PFSK-1 (cell line): Measurements from ENCODE around the gene ALDOA.

ENCODE experiments used
- FOXP2 ChIP-seq: optimal IDR thresholded peaks from 2 replicates; pipeline ENCODE3; 2011; ENCODE audit warnings: borderline replicate concordance, control low read depth, inconsistent platforms; ENCODE audit not compliant: insufficient read depth; ENCODE audit errors: extremely low read length, extremely low read depth
- POLR2AphosphoS5 ChIP-seq: IDR thresholded peaks from 2 replicates; pipeline ENCODE4 v1.6.1; 2012; ENCODE audit warnings: low read depth, mild to moderate bottlenecking, control low read depth, low read length, moderate library complexity
- SIN3A ChIP-seq: IDR thresholded peaks from 2 replicates; pipeline ENCODE4 v1.6.1; 2012; ENCODE audit warnings: mild to moderate bottlenecking, low read length, moderate library complexity, borderline replicate concordance; ENCODE audit not compliant: insufficient read depth
- TAF1 ChIP-seq: IDR thresholded peaks from 2 replicates; pipeline ENCODE4 v1.6.1; 2012; ENCODE audit warnings: low read length, control low read depth, borderline replicate concordance; ENCODE audit not compliant: insufficient read depth
- TF ChIP-seq, protein P1 (sequence below), 2 experiments: IDR thresholded peaks; 2 replicates each; pipeline versions ENCODE4 v1.6.1 to v1.8.0; 2011 to 2012; ENCODE audit warnings: low read depth in 2 of 2, low read length in 2 of 2, control low read depth in 1 of 2, inconsistent platforms in 1 of 2, mild to moderate bottlenecking in 1 of 2, moderate library complexity in 1 of 2; ENCODE audit not compliant: insufficient read depth in 1 of 2

Gene ALDOA

DNA sequence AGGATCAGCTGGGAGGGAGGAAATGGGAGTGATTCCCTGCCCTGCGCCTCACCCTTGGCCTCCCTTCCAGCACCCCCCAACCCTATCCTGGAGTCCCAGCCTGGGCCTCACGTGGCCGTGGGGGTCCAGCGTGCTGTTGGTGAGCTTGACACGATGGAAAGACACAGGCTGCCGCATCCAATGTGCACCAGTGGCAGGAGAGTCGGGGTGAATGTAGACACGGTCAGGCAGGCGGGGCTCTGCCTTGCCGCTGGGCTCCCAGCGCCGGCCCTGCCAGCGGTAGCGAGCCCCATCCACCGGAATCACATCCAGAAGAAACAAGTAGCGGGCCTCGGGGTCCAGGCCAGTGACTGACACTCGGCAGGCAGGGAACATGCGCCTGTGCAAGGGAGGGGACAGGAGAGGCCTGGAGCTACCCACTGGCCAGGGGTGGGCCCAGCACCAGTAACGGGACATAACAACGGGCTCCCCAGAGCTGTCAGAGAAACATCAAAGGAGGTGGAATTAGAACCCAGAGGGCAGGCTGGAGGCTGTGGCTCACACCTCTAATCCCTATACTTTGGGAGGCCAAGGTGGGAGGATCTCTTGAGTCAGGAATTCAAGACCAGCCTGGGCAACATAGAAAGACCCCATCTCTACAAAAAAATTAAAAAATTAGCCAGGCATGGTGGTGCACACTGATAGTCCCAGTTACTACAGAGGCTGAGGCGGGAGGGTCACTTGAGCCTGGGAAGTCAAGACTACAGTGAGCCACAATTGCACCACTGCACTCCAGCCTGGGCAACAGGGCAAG is 23.5 kb downstream of the ALDOA start:
- TF ChIP-seq FOXP2: no peak
- no peak for TF ChIP-seq POLR2AphosphoS5
- no peak for TF ChIP-seq SIN3A
- no peak for TF ChIP-seq TAF1
- TF ChIP-seq, protein P1, sequence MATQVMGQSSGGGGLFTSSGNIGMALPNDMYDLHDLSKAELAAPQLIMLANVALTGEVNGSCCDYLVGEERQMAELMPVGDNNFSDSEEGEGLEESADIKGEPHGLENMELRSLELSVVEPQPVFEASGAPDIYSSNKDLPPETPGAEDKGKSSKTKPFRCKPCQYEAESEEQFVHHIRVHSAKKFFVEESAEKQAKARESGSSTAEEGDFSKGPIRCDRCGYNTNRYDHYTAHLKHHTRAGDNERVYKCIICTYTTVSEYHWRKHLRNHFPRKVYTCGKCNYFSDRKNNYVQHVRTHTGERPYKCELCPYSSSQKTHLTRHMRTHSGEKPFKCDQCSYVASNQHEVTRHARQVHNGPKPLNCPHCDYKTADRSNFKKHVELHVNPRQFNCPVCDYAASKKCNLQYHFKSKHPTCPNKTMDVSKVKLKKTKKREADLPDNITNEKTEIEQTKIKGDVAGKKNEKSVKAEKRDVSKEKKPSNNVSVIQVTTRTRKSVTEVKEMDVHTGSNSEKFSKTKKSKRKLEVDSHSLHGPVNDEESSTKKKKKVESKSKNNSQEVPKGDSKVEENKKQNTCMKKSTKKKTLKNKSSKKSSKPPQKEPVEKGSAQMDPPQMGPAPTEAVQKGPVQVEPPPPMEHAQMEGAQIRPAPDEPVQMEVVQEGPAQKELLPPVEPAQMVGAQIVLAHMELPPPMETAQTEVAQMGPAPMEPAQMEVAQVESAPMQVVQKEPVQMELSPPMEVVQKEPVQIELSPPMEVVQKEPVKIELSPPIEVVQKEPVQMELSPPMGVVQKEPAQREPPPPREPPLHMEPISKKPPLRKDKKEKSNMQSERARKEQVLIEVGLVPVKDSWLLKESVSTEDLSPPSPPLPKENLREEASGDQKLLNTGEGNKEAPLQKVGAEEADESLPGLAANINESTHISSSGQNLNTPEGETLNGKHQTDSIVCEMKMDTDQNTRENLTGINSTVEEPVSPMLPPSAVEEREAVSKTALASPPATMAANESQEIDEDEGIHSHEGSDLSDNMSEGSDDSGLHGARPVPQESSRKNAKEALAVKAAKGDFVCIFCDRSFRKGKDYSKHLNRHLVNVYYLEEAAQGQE (IDR thresholded peaks at IDR 0.05; ENCODE audit: insufficient read depth in 1 of 2, low read depth in 2 of 2, low read length in 2 of 2): no peak

DNA sequence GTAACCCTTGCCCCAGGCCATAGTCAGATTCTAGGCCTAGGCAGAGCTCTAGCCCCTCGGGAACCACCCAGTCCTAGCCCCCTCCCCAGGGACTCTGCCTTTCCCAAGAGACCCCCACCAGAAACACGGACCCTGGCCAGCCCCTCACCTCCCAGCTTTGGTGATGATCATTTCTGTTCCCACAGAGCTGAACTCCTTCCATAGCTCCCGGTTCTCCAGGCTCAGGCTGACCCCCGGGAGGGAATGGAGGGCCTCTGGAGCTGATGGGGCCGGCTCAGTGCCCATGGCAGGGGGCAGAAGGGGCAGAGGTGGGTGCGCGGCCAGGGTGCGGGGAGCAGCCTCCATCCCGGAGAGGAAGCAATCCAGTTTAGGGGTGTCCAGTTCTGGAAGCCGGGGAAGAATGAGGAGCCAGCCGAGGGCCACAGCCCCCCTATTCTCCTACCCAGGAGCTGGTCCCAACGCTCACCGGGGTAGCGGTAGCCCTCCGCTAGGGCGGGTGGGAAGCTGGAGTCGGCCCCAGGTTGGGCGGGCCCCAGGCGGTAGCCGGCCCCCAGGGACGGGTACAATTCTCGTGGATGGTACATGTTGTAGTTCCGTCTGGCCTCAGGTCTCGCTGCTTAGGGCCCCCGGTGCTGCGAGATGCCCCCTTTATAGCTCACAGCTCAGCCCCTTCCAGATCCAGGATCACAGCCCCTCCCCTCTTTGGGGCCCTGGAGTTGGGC is 25.2 kb downstream of the ALDOA start:
- TF ChIP-seq FOXP2: no peak

DNA sequence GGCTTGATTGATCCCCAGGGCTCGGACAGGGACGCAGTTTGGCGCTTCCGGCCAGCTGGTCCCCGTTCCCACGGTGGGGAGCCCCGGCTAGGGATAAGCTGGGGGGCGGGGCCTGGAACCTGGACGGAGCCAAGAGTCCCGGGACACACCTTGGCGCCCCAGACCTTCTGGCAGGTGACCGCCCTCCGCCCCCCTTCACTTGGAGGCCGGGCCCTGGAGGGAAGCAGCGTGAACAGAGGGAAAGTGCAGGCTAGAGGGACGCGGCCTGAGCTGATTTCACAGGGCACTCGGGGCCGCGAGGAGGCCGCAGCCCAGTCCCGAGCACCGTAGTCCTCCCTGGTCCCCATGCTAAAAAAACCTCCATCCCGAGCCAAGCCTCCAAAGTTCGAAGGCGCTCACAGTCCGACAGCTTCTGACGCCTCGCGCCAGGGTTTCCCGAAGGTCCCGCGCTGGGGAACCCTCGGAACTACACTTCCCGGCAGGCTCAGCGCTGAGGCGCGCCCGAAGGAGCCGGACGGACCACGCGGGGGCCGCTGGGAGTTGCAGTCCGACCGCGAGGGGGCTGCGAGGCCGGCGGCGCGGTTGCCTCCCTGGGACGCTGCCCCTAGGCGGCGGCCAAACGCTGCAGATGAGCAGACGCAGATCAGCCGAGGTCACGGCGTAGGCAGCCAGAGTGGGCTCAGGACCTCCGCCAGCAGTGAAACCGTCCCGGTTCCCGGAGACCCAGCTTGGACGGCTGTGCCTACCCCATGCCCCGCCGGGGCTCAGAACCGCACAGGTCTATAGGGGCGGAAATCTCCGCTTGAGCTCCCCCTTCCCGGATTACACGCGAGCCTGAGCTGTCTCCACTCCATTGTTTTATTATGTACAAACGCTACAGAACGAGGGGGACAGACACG is 26.2 kb downstream of the ALDOA start, which contains the start of gene TBX6:
TSS of gene TBX6 (minus strand) at position 451 of the 899 bp plus-strand sequence. CDS start 731 bp downstream, outside the sequence.
- no peak for TF ChIP-seq POLR2AphosphoS5
- TF ChIP-seq TAF1: no peak
- TF ChIP-seq SIN3A: no peak
- TF ChIP-seq FOXP2: peak; percentile 87

DNA sequence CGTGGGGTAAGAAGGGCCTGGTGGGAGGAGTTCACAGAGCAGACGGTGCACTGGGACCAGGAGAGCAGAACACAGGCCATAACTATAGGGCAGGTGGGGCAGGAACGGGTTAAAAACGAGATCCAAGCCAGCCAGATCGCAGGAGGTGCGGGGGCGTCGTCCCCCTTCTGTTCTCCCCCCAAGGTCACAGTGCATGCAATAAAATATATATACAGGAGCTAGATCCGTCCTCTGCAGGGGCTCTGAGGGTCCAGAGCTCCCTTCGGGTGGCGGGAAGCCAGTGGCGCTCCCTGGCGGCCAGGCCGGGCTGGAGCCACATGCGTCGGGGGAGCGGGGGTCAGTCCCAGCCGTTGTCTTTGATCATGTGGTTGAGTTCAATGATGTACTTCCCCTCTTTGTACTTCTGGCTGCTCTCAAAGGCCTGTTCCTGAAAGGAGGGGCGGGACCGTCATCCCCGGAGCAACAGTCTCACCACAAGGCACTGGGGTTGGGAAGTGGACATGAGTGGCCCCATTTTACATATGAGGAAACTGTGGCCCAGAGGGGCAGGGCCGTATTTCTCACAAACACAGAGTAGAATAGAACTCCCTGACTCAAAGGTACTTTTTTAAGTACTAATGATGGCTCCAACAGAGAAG is 26.9 kb downstream of the ALDOA start:
- no peak for TF ChIP-seq TAF1
- no peak for TF ChIP-seq SIN3A
- TF ChIP-seq FOXP2: no peak
- no peak for TF ChIP-seq POLR2AphosphoS5
- TF ChIP-seq, protein P1 (IDR thresholded peaks at IDR 0.05; ENCODE audit: insufficient read depth in 1 of 2, low read depth in 2 of 2, low read length in 2 of 2): no peak

DNA sequence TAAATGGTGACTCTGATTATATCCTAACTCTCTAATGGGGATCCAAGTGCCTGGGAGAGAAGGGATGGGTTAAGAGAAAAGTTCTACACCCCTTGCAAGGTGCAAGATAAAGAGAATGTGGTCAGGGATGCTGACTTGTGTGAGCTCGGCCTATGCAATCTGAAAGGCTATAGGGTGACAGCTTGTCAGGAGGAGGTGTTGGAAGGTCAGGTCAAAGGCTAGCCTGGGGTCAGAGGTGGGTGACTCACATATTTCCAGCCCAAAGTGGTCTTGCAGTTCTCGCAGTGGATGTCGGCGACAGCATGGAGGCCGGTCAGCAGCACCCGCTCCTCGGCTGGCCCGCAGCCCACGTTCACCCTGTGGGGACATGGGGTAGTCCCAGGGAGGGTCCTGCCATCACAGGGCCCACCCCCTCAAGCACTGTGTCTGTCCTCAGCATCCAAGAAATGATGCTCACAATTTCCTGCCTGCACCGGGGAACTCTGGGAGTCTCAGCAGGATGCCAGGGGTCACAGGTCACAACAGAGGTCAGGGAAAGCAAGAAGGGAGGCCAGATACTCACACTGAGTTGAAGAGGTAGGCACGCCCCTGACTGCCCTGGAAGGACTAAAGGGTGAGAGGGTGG is 29.1 kb downstream of the ALDOA start:
- TF ChIP-seq FOXP2 (no peak), POLR2AphosphoS5 (no peak), SIN3A (no peak), TAF1 (no peak)
- TF ChIP-seq, protein P1 (IDR thresholded peaks at IDR 0.05; ENCODE audit: insufficient read depth in 1 of 2, low read depth in 2 of 2, low read length in 2 of 2): no peak
